HG03135 (cell line): Measurements from ENCODE around the gene PPM1H.
A peak's percentile ranks its signal among the peaks of the same experiment; 100 is the strongest.

Source experiments
- ATAC-seq: cut with Tn5 transposase; IDR thresholded peaks from one replicate; pipeline ENCODE4 v1.9.1; 2021; ENCODE audit warnings: mild to moderate bottlenecking, moderate library complexity; ENCODE audit not compliant: unreplicated experiment

PPM1H gene

DNA sequence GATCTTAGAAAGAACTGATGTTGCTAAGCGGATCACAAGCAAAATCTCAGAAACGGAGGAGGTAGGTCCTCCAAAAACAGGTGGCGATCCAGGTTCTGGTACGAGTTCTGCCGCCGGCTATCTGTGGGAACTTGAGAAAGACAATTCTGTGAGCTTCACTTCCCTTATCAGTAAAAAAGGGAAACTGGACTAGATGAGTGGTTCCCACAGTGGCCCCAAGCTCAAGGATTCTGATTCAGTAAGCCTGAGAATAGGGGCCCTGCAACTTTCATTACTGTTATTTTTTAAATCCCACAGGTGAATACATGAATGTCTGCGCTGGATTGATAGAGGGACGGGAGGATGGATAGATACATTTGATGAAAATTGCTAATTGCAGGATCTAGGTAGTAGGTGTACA, 160.2 kb downstream of the PPM1H start:
- no peak for ATAC-seq

DNA sequence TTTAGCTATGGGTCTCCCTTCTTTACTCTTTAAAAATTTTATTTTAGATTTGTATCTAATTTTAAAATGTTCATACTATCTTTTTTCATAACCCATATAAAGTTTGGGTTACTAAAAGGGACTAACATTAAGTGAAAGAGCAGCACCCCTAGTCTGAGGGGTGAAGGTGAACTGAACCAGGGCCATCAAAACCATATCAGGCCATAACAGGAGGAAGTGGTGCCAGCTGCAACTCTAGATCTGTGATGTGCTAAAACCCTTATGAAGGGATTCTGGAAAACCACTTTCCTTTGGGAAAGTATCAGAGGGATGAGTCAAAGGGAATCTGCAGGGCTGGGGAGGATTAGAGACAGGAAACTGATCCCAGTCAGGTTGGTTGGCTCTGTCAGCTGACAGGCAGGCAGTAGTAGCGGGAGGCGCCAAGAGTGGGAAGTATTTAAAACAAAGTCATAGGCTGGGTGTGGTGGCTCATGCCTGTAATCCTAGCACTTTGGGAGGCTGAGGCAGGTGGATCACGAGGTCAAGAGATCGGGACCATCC, 162.5 kb downstream of the PPM1H start:
- no peak for ATAC-seq

DNA sequence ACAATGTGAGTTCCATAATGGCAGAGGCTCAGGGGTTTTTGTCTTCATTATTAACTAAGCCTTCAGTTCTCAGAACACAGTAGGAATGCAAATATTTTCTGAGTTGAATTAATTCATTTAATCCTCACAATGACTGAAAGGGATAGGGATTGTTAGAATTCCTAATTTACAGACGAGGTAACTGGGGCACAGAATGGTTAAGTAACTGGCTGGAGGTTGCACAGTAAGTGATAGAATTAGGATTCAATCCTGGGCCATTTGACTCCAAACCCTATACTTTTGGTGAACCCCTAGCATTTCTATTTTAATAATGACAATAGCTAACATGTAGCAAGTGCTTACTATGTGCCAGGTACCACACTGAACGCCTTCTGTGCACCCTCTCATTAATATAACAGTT, 163.1 kb downstream of the PPM1H start:
- ATAC-seq: no peak

DNA sequence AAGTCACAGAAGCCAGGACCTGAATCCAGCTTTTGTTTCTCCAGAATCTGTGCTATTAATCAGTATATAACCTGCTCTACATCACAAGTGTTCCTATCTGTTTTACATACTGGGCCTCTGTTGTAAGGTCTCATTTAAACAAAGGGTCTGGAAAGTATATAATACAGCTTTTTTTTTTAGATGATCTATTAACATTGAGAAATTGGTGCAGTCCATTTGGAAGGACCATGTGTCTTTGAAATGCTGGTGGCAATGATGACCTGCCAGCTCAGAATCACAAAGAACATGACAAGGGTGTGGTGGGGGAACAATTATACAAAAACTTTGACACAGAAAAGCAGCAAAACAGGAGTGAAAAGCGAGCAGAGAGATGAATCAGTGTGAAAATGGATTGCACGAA, 164.6 kb downstream of the PPM1H start:
- no peak for ATAC-seq

DNA sequence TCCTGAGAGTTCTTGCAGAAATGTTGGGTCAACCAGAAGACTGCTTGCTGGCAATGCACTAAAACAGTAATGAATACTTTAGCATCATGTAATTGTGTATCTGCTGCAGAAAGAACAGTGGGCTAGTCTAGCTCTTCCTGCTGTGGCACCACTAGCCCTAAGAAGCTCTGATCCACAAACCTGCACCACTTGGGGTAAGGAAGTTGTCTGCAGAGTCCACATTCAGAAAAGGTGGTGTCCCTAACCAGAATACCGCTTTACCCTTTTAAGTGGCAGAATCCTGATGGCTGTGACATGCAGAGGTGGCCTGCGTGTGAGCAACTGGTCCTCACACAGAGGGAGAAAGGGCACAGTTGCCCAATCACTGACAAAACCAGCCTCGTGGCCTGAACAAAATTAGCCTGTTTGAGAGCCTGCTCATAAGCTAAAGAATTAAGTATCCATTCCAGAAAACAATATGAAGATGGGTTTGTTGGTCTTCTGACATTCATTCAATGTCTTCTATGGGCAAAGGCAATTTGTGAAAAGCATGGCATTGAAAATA, 165.8 kb downstream of the PPM1H start:
- ATAC-seq: no peak

DNA sequence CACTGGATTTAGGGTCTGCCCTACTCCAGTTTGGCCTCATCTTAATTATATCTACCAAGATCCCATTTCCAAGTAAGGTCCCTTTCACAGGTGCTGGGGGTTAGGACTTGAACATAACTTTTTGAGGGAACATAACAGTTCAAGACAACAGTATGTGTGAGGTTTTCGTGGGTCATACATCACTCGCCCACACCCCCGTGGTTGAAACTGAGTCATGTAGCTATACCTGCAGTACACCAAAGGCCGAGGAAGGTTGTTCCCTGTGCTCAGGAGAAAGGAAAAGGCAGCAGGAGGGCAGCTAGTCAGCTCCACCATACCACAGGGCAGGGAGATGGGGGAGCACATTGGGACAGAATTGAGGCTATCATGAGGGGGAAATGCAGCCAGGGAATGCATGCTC, 167.0 kb downstream of the PPM1H start:
- ATAC-seq: no peak

DNA sequence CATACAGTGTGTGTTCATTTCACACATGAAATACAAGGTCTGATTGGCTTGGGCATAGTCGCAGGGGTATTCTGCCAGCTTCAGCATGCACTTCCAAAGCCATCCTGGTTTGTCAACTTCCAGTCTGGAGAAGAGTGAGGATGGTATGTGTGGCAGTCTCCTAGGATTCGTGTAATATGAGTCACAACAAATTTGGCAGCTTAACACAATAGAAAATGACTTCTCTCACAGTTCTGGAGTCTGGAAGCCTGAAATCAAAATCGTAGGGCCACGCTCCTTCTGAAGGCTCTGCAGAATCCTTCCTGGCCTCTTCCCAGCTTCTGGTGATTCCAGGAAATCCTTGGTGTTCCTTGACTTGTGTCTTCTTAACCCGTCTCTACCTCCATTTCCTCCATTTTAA, 167.5 kb downstream of the PPM1H start:
- no peak for ATAC-seq

DNA sequence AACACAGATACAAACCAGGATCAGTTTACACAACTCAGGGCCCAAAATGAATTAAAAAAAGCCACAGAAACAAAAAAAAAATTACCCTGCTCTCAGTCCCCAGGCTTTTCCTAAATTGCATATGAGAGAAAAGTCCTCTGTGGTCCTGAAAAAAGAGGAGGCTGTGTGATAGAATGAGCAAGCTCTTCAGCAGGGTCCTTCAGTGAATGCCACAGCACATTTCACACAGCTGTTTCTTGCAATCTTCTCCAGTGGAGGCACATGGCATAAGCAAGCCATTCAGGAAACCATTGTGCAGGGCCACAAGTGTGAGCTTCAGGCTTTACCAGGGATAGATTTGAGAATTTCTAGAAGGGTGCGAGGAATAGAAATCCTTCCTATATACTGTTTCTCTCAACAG, 168.5 kb downstream of the PPM1H start:
- no peak for ATAC-seq

DNA sequence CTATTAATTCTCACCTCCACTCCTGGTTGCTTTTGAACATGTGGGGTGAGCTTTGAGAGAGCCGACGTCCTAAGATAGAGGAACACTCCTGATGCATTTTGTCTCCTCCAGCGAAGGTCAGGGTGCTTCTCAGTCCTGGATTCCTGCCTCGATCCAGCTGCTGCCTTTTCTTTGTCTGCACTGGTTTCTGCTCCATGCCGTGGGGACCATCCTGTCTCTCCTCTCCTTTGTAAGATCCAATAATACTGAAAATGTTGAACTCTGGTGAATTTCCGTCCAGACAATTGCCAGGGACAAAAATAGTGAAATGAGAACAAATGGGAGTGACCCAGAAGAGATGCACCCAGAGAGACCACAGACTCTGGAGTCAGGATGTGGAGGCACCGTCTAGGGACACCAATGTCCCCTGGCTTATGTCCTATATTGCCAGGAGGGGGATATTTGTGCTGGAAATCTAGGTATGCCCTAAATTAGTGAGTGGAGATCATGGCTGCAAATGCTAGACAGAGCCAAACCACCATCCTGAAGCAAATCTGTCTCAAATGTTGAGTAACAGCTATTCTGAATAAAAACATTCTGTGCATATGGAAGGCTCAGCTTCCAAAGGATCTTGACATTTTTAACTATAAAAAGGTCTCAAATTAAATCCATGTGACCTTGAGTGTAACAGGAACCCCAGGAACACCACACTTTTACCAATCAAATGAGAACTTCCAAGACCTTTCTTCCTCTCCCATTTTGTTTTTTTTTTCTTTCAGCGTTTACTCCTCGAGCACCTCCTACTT, 170.9 kb downstream of the PPM1H start:
- no peak for ATAC-seq

DNA sequence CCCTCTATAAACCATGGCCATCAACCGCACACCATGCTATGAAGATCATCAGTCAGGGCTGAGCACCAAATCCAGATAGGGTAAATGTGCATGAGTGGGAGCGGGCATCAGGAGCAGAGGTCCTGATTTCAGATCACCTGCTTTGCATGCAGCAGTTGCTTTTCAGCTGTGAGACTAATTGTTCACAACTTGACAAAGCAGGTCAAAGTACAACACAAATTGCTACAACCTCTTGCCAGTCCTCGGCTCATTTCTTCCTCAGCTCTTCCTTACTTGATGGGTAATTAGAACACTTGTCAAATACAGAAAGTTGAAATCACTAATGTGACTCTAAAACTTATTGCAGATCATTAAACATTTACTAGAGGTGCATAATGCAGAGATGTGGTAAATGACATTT, 171.6 kb downstream of the PPM1H start:
- ATAC-seq: no peak

DNA sequence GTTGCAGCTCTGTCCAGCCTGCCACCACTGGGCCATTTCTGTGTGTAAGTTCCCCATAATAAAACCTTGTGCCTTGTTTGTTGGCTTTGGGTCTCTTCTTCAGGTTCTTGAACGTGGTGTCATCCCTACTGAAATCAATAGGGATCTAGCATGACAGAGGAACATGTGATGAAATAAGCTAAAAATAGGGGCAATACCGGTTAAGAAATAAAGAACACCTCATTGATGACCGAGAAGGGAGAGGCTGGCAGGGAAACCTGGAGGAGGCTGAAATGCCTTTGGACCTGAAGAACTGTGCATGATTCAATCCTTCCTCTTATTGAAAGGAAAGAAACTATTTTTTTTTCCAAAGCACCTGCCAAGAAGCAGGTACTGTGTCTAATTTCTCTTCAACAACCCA, 172.3 kb downstream of the PPM1H start:
- ATAC-seq: no peak

DNA sequence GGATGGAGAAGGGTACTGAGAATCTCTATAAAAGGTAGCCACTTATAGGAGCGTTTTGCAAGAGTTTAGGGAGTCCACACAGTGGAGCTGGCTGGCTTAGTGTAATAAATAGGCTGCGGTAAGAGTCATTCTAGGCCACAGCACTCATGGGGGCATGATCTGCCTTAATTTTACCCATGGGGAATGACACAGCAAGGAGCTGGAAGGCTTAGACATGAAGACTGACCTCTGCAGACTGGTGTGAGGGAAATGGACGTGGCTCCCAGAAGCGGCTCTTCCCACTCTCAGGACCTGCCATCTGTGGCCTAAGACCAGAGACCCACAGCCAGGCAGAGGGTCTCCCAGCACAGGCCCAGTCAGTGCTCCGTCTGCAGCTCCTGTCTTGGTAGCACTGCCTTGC, 173.3 kb downstream of the PPM1H start:
- no peak for ATAC-seq

DNA sequence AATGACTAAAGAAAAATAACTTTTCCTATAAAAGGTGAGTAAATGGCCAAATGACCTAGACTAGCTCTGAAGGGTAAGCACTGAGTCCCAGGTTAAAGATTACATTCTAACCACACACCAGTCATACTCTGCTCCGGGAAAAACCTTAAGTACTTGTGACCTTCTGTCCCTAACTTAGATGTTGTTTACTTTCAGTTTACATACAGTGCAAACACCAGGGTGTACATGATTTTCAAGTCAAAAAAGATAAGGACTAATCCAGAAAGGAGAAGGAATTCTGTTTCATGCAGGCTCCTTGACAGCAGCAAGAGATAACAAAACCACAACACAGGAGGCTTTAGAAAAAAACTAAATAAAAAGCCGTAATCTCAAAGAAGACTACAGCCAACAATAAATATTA, 174.2 kb downstream of the PPM1H start:
- ATAC-seq: peak; percentile 93

DNA sequence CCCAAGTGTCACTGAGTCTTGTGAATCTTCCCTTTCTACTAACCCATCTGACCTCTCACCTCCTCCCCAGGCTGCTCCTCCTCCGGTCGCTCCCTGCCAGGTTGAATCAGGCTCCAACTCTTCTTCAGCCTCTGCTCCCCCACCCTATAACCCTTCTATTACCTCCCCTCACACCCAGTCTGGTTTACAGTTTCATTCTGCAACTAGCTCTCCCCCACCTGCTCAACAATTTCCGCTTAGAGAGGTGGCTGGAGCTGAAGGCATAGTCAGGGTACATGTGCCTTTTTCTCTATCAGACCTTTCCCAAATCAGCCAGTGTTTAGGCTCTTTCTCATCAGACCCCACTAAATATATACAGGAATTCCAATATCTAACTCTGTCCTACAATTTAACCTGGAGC, 174.6 kb downstream of the PPM1H start:
- ATAC-seq: peak; percentile 6

DNA sequence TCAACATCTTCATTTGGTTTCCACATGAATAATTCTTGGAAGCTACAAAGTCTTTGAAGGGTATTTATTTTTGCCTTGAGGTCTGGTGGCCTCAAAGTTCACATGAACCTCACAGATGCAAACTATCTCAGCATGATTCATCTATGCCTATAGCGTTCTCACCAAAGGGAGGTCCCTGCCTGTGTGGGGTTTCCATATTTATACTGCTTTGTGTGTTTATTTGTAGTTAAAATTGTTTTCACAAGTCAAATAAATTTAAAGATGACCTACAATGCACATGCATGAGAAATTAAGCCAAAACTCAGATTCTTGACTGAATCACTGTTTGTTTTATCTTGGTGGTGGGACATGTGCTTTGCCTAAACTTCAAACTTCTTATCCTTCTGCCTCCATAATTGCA, 176.7 kb downstream of the PPM1H start:
- no peak for ATAC-seq

DNA sequence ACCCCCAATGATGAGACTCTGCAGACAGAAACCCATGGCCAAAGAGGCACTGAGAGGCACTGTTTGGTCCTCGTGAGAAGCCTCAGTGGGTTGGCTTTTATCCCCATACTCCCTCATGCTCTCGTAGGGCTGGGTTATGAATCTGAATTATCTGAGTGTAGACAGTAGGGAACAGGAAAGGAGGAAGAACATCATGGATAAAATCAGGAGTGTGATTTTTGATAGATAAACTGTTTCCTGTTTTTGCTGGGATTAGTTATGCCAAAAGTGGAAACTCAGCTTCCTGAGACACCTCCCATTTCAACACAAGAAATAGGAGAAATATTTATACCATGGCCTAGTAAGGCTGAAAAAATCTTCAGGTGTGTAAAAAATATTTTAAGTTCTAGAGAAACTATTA, 177.9 kb downstream of the PPM1H start:
- ATAC-seq: no peak

DNA sequence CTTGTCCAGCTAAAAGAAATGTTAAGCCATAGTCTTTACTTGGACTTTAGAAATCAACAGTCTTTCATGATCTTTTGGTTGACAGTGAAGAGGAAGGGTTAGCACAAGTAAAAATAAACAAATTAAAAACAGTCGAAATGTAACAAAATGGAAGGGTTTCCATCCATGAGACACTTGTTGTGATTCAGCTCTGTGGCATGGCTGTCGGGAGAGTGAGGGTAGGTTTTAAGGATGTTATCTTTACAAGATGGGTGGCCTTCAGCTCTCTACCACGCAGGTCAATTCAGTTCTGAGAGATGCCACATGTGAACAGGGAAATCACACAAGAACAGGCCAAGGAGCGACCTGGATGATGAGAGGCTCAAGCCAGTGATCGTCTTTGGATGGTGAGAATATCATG, 180.2 kb downstream of the PPM1H start:
- no peak for ATAC-seq

DNA sequence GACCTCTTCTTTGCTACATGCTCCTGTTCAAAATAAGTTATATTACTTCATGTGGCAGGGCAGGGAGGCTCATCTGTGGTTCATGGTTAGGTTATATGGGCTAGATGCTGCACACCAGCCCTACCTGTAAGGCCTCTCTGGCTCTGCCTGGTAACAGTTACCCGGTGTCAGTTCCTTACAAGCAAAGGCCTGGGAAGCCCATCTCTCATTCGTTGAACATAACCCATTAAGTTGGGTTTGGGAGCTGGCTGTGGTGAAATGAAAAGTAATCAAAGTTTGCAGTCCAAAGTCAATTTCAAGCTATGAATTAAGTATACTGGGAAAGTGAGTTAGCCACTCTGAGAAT, 183.2 kb downstream of the PPM1H start:
- no peak for ATAC-seq

DNA sequence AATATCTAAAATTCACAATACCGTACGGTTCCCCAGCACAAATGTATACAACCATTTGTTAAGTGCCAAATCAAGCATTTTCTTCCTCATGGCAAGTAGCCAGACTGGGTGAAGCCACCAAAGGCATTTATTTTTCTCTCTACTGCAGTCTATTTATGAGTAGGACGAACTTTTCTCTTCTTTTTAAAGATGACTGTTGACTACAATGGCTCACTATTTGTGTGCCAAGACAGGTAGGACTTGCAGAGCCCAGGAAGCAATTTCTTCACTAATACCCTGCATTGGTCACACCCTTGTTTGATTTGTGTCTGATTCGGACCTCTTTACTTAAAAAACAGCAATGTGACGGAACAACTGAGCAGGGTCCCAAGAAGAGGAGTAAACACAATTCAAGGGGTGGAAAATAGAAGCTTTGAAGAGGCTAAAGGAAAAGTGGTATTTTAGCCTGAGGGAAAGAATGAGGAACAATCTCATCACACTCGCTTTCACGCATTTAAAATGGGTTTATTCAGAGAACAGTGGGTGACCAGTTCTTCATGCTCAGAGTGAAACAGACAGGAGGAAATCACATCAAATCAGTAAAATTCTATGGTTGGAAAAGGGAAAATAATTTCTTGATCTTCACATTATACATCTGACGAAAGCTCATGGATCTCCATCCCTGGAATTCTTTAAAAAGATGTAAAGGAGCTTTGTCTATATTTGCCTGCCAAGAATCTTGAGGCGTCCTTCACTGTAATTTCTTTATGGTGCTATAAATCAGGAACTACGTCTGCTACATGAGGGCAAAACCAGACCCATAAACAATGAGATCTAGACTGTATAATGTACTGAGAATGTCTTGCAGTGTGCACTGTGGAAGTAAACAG, 183.8 kb downstream of the PPM1H start:
- no peak for ATAC-seq

DNA sequence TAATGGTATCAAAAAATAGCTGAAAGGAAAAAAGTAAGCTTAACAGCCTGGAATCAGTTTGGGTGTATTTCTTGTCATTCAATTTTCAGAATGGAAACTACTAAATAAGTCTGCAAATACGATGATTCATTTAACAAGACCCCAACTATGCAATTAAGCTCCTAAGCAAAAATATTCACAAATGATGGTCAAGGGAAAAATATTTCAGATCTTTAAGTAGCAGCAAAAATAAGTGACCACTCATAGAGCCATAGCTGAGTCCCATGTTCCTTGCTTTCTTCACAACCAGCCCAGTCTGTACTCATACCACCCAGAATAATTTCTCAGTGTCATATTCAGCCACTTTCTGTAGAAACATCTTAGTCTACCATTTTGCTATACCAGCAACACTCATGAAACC, 185.4 kb downstream of the PPM1H start:
- no peak for ATAC-seq

DNA sequence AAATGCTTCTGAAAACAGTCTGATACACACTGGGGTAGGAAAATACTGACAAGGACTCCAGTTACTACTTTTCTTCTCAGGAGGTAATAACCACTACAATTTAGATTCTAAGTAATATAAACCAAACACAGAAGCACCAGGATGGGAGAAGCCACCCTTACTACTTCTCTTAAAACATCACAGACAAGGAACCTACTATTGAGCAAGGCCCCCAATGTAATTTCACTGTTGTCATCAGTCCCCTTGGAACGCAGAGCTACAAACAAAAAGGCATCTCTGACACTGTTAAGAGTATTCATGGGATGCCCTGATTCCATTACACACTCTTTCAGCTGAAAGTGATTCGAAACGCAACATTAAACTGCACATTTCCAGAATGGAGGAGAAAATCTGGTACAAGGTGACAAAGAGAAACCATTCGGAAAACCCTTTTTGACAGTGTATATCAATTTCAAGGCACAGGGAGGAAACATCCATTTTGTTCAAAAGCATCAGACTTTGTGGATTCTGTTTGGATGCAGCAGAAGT, 185.9 kb downstream of the PPM1H start:
- no peak for ATAC-seq

DNA sequence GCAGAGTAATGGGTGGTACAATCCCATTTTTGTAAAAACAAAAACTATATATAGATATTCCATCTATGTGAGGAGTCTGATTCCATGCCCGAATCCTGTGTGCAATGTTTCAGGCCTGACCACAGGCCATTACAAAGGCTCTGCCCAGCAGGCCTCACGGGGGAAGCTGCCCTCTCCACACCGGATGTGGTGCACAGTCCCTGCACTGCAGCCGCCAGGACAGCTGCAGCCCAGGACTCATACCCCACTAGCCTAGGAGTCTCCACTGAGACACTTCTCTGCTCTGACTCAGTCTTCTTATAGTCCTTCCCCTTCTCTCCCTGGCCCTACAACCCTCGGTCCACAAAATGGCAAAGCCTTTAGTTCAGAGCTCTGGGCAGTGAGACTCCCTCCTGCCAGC, 190.4 kb downstream of the PPM1H start:
- no peak for ATAC-seq
